ENCODE measurements around the gene MAPKAP1.

DNA sequence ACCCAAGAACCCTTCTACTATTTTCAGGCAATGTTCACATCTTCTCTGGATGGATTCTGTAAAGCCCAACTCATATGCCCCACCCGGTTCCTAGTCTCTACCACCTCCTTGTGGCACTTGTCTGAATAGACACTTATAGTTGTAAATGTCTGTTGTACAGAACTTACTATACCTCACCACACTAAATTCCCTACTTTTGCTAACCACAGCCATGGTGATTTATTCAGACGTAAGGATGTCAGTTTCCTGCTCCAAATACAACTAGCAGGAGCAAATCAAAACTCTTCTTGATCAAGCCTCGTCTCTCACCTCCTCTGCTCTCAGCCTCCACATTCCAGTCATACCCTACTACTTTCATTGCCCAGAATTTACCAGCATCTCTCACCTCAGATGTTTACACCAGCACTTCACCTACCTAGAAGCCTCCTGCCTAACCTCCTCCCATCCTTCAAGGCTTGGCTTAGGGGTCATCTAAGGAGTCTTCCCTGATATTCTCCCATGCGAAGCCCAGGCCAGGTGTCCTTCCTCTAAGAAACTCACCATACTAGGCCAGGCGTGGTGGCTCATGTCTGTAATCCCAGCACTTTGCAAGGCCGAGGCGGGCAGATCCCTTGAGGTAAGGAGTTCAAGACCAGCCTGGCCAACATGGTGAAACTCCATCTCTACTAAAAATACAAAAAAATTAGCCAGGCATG is 75.5 kb downstream of the MAPKAP1 start:
- TF ChIP-seq, protein P1, sequence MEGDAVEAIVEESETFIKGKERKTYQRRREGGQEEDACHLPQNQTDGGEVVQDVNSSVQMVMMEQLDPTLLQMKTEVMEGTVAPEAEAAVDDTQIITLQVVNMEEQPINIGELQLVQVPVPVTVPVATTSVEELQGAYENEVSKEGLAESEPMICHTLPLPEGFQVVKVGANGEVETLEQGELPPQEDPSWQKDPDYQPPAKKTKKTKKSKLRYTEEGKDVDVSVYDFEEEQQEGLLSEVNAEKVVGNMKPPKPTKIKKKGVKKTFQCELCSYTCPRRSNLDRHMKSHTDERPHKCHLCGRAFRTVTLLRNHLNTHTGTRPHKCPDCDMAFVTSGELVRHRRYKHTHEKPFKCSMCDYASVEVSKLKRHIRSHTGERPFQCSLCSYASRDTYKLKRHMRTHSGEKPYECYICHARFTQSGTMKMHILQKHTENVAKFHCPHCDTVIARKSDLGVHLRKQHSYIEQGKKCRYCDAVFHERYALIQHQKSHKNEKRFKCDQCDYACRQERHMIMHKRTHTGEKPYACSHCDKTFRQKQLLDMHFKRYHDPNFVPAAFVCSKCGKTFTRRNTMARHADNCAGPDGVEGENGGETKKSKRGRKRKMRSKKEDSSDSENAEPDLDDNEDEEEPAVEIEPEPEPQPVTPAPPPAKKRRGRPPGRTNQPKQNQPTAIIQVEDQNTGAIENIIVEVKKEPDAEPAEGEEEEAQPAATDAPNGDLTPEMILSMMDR (IDR thresholded peaks at IDR 0.05; ENCODE audit: insufficient read depth, low read length, poor library complexity, severe bottlenecking), result peak; percentile 57
- TF ChIP-seq EZH2phosphoT487 (conservative IDR thresholded peaks at IDR 0.05; ENCODE audit: low read length), result no peak
